Right hindlimb (tissue), 1 donor: ENCODE results near the gene FAM135A.

Source experiments
- DNase-seq: peaks from one replicate; pipeline ENCODE4 v3.0.0-alpha.2; 2018

The FAM135A gene

DNA sequence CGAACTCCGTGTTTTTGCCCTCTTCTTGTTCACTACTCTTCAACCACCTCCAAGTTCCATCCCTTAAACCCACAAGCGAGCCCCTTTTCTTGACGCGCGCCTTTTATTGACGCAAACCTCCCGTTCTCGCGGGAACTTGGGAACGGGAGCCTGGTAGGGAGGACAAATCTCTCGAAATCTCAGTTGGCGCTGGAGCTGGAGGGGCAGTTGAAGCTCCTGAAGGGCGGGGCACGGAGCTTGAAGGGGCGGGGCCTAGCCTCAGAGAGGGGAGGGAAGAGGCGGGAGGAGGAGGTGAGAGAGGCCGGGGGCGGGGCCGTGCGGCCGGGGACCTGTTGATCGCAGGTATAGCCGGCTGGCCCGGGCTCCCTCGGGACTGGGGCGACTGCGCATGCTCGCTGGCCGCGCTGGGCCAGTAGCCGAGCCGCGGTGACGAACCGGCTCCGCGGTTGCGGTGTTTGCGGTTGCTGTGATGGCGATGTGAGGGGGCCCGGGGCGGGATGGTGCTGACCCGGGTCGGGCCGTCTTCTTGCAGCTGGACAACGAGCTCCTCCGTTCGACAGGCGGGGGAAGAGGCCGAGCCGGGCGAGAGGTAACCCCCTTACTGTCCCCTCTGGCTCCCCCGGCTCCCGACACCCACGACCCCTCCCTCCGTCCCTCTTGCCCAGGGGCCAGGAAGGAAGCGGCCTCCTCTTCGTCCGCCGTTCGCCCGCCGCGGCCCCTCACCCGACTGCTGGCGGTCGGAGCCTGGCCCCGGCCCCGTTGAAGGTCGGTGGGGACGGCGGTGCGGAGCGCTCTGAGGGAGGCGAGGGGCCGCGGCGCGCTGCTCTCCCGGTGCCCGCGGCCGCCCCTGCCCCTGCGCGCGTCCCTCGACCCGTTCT lies at the start of gene FAM135A:
FAM135A (plus strand) TSS at position 395 of the 878 bp plus-strand sequence. CDS start 14,835 bp downstream, outside the sequence.
- DNase-seq = peak; percentile 99

DNA sequence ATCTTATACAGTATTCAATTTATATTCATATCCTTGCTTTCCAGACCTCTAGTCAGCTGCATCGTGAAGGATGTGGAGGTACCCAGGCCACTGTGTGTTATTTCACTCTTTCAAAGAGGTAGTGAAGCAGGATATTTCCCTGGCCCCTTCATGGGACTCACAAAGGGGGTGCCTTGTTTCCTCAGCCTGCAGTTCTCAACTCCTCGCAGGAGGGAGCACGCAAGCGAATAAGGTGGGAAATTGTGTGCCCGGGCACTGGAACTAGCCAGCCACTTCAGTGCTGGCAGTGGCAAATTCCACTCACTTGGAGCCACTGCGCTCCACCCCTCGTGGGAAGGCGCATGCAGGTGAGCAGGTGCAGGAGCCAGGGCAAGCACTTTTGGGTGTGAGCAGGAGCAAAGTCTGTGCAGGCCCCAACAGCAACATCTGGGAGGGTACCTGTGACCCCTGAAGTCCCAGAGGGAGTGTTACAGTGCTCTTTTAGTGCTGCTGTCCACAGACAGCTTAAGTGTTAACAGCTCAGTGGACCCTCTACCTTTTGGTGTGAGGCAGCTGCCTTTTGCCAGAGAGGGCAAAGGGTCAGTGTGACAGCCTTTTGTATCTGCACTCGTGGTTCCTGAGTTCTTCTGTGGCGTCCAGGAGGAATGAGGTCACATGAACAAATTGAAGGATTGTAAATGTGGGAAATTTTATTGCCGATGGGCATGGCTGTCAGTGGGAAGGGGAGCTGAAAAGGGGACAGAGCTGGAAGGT lies 49.4 kb upstream of the FAM135A start:
- DNase-seq = no peak

GRCh38 chr6:70369332-70369950 lies 43.9 kb upstream of the FAM135A start:
- peak; percentile 76 for DNase-seq

- no peak for DNase-seq
These were observed 42.8 kb upstream of the FAM135A start for GRCh38 chr6:70370496-70370895.

- DNase-seq = no peak
These were observed 41.7 kb upstream of the FAM135A start for GRCh38 chr6:70371454-70372105.

DNA sequence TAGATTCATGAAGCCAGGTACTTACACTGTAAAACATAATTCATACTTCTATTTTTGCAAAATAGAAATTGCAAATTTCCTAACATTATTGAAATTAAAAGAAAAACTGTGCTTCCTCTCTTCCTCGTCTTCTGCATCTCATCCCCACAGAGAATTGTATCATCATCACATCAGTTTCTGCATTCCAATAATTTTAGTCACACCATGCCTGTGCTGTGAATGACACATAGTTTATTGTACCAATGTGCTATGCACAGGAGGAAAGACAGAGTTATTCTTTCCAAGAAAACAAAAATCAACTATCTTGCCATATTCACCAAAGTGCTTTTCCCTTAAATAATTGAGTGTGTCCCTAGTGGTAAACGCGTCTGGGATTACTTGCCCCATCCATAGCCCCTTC lies 38.1 kb upstream of the FAM135A start:
- no peak for DNase-seq

DNA sequence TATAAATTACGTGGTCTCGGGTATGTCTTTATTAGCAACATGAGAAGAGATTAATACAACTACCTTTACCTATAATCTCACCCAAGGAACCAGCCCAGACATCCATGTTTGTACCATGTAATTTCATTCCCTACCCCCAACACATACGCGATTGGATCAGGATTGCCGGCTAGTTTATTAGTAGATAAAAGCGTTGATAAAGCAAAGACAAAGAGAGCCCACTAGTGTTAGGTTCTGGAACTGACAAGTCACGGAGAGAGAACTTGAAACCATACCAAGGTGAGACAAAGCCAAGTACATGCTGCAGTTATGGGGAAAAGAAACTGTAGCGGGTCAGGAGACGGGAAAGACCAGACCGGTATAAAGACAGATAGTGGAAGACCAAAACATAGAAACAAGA lies 37.4 kb upstream of the FAM135A start:
- no peak for DNase-seq

DNA sequence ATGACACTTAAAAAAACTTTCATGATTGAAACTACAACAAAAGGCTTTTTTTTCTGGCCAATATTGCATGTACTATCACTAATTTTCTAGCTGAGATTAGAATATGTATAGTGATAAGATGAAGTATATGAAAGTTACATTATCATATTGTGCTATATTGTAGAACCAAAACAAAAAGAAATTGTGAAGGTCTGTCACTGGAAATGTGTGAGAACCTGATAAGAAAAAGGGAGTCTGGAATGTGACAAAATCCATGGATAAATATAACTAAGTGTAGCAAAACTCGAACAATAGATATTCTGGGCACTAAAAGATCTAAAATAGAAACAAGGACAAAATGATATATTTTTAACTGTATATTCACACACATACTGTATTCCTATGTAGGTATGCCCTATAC lies 36.7 kb upstream of the FAM135A start:
- no peak for DNase-seq

- no peak for DNase-seq
These were observed 35.9 kb upstream of the FAM135A start for GRCh38 chr6:70377372-70377771.

DNA sequence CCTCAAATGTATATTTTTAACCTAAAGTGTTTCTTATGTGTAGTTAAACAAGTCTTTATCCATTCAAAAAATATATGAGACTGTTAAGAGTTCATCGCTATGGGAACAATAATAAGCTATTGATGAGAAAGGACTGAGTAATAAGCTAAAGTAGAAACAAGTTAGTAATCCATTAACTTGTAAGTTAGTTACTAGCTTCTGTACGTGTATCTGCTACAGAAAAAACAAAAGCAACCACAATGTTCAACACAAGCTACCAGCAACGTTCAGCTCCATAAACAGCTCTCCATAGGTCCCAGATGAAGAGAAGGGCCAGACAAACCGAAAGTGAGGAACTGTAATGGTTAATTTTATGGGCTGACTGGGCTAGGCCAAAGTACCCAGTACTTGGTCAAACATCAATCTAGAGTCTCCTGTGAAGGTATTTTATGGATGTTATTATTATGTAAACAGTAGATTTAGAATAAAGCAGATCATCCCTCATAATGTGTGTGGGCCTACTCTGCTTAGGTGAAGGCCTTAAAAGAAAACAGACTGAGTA lies 33.8 kb upstream of the FAM135A start:
- DNase-seq = no peak

- no peak for DNase-seq
These were observed 33.1 kb upstream of the FAM135A start for GRCh38 chr6:70380252-70380651.

- no peak for DNase-seq
These were observed 32.4 kb upstream of the FAM135A start for GRCh38 chr6:70380771-70381416.

- DNase-seq = no peak
These were observed 31.9 kb upstream of the FAM135A start for GRCh38 chr6:70381417-70381782.

DNA sequence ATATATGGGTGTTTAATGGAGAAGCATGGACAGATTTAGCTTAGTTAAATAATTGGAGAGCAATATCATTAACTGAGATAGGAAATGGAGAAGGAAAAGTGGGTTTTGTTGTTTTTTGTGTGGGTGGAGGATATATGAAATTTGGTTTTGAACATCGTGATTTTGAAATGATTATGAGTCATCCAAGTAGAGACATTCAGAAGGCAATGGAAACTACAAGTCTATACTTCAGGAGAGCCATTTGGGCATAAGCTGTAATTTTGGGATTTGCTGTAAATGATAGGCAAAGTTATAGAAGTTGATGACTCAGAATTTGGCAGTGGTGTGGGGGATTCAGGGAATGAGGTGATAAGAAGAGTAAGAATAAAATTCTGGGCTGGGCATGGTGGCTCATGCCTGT lies 27.4 kb upstream of the FAM135A start:
- no peak for DNase-seq

DNA sequence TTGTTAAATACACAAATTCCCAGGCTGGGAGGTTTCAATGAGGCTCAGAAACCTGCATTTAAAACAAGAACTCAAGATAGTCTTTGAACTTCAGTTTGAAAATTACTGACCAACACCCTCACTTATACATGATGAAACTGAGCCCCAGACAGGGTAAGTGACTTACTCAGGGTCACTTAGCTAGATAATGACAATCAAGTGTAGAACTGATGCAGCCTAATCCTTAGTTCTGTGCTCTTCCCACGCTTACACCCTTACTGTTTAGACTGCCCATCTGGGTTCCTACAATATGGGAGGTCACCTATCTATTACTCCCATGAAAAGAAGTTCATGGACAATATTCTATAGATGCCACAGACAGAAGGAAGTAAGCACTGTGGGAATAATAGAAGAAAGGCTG lies 24.5 kb upstream of the FAM135A start:
- DNase-seq = no peak

DNA sequence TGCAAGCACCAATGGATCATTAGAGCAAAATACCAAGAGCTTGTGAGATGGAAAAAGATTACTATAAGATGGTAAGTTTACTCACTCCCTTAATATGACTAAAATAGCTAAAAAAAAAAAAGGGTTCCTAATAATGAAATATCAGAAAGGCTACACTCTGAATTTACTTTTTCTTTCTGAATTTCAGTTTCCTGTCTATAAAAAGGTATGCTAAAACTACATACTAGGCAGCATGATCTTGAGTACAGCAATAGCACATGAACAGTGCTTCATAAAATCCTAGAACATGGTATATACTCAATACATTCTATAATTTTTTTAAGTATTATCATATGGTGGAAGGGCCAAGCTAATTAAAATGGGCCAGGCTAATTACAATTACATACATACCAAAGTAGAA lies 24.0 kb upstream of the FAM135A start:
- no peak for DNase-seq

- no peak for DNase-seq
These were observed 23.2 kb upstream of the FAM135A start for GRCh38 chr6:70390067-70390466.

DNA sequence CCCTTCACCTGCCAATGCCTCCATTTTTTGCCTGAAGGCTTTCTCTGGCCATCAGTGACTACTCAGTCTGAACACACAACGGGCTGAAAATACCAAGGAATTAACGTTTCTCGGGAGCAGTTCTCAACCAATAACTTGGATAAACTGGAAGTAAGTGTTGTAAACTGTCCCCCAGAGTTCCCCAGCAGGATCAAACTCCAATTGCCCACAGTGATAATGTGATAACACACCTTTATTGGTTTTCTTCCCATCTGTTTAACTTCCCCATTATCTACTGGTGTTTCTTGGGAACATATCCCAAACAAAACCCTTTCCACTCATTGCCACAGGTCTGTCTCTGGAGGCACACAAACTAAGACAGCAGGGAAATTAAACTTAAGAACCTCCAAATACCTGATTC lies 21.8 kb upstream of the FAM135A start:
- no peak for DNase-seq

- DNase-seq = no peak
These were observed 18.6 kb upstream of the FAM135A start for GRCh38 chr6:70394518-70395300.

- DNase-seq = no peak
These were observed 18.0 kb upstream of the FAM135A start for GRCh38 chr6:70395301-70395672.

- DNase-seq = no peak
These were observed 17.1 kb upstream of the FAM135A start for GRCh38 chr6:70396163-70396562.
